Subcutaneous abdominal adipose tissue (tissue), 5 donors: ENCODE data around the gene OBSCN.

Source experiments
- H3K27ac ChIP-seq: one replicate; pipeline ENCODE4 v1.7.0; 2013; ENCODE audit warnings: low read depth, mild to moderate bottlenecking, inconsistent platforms, low read length, moderate library complexity
- H3K27me3 ChIP-seq, 5 donors: one replicate each; pipeline ENCODE4 v1.7.0; 2013; ENCODE audit warnings: low read length in 5 of 5, inconsistent platforms in 1 of 5; ENCODE audit not compliant: control insufficient read depth in 5 of 5, insufficient read depth in 4 of 5
- H3K36me3 ChIP-seq, 5 donors: one replicate each; pipeline ENCODE4 v1.7.0; 2013; ENCODE audit warnings: low read length in 5 of 5; ENCODE audit not compliant: control insufficient read depth in 5 of 5, insufficient read depth in 5 of 5
- H3K4me1 ChIP-seq, 5 donors: one replicate each; pipeline ENCODE4 v1.7.0; 2013; ENCODE audit warnings: low read length in 5 of 5, mild to moderate bottlenecking in 3 of 5, moderate library complexity in 1 of 5; ENCODE audit not compliant: control insufficient read depth in 5 of 5, insufficient read depth in 5 of 5
- H3K4me3 ChIP-seq, 5 donors: one replicate each; pipeline ENCODE4 v1.7.0; 2013; ENCODE audit warnings: low read length in 5 of 5, low read depth in 1 of 5
- H3K9ac ChIP-seq, 5 donors: one replicate each; pipeline ENCODE4 v1.7.0; 2013; ENCODE audit warnings: low read length in 5 of 5, mild to moderate bottlenecking in 4 of 5, moderate library complexity in 3 of 5
- H3K9me3 ChIP-seq, 5 donors: one replicate each; pipeline ENCODE4 v1.7.0; 2013; ENCODE audit warnings: low read length in 5 of 5; ENCODE audit not compliant: control insufficient read depth in 5 of 5
- donor health status: healthy.
- donor health status: healthy.
- donor health status: healthy.
- donor health status: healthy.
- donor health status: healthy.

OBSCN gene

GRCh38 chr1:228379666-228380065 is 171.8 kb downstream of the OBSCN start:
- Histone ChIP-seq H3K9ac (no peak overlapping the region), H3K27ac (no peak overlapping the region), H3K27me3 (peaks cover 0 to 5% (median 0%) of the 10 kb centered on the region in 5 donors), H3K9me3 (peaks cover 0 to 9% (median 4%) of the 10 kb centered on the region in 5 donors), H3K36me3 (no peaks in the 10 kb centered on the region), H3K4me1 (peaks cover 3 to 28% (median 23%) of the 10 kb centered on the region in 5 donors), H3K4me3 (peak overlapping the region in 3 of 5 donors; percentile 55 to 73 (median 69))

- H3K9me3 ChIP-seq = peaks cover 0 to 8% (median 4%) of the 10 kb centered on the region in 5 donors
- no peak overlapping the region for H3K9ac ChIP-seq
- peaks cover 0 to 18% (median 16%) of the 10 kb centered on the region in 5 donors for H3K4me1 ChIP-seq
- no peak overlapping the region for H3K27ac ChIP-seq
- H3K27me3 ChIP-seq = peaks cover 0 to 5% (median 0%) of the 10 kb centered on the region in 5 donors
- H3K36me3 ChIP-seq = no peaks in the 10 kb centered on the region
- H3K4me3 ChIP-seq = no peak overlapping the region
Observed at GRCh38 chr1:228381356-228381755, 173.5 kb downstream of the OBSCN start.

- H3K9ac ChIP-seq = no peak overlapping the region
- H3K9me3 ChIP-seq = no peaks in the 10 kb centered on the region
- H3K4me1 ChIP-seq = peaks cover 0 to 10% (median 9%) of the 10 kb centered on the region in 5 donors
- peaks cover 0 to 5% (median 0%) of the 10 kb centered on the region in 5 donors for H3K27me3 ChIP-seq
- H3K4me3 ChIP-seq = no peak overlapping the region
- no peaks in the 10 kb centered on the region for H3K36me3 ChIP-seq
- no peak overlapping the region for H3K27ac ChIP-seq
Observed at GRCh38 chr1:228383773-228384172, 175.9 kb downstream of the OBSCN start.

- Histone ChIP-seq H3K4me3 (no peak overlapping the region), H3K36me3 (no peaks in the 10 kb centered on the region), H3K27me3 (no peaks in the 10 kb centered on the region), H3K4me1 (no peaks in the 10 kb centered on the region), H3K9ac (no peak overlapping the region), H3K27ac (no peak overlapping the region), H3K9me3 (no peaks in the 10 kb centered on the region)
Observed at GRCh38 chr1:228385232-228385631, 177.4 kb downstream of the OBSCN start.

GRCh38 chr1:228387321-228387720 is 179.5 kb downstream of the OBSCN start:
- H3K9ac ChIP-seq = no peak overlapping the region
- H3K9me3 ChIP-seq = no peaks in the 10 kb centered on the region
- no peak overlapping the region for H3K4me3 ChIP-seq
- no peak overlapping the region for H3K27ac ChIP-seq
- peaks cover 0 to 7% (median 0%) of the 10 kb centered on the region in 5 donors for H3K36me3 ChIP-seq
- no peaks in the 10 kb centered on the region for H3K27me3 ChIP-seq
- H3K4me1 ChIP-seq = no peaks in the 10 kb centered on the region

- no peak overlapping the region for H3K9ac ChIP-seq
- H3K27me3 ChIP-seq = no peaks in the 10 kb centered on the region
- H3K4me1 ChIP-seq = peaks cover 0 to 16% (median 15%) of the 10 kb centered on the region in 5 donors
- no peak overlapping the region for H3K27ac ChIP-seq
- no peaks in the 10 kb centered on the region for H3K9me3 ChIP-seq
- peaks cover 0 to 29% (median 15%) of the 10 kb centered on the region in 5 donors for H3K36me3 ChIP-seq
- no peak overlapping the region for H3K4me3 ChIP-seq
Observed at GRCh38 chr1:228390649-228391048, 182.8 kb downstream of the OBSCN start.

- no peak overlapping the region for H3K27ac ChIP-seq
- no peaks in the 10 kb centered on the region for H3K9me3 ChIP-seq
- H3K36me3 ChIP-seq = peaks cover 0 to 38% (median 24%) of the 10 kb centered on the region in 5 donors
- H3K4me1 ChIP-seq = peaks cover 0 to 16% (median 15%) of the 10 kb centered on the region in 5 donors
- no peak overlapping the region for H3K9ac ChIP-seq
- H3K27me3 ChIP-seq = no peaks in the 10 kb centered on the region
- H3K4me3 ChIP-seq = no peak overlapping the region
Observed at GRCh38 chr1:228391411-228392020, 183.7 kb downstream of the OBSCN start.

GRCh38 chr1:228392111-228392936 is 184.5 kb downstream of the OBSCN start:
- Histone ChIP-seq H3K27ac (no peak overlapping the region), H3K4me1 (peaks cover 0 to 16% (median 15%) of the 10 kb centered on the region in 5 donors), H3K36me3 (peaks cover 0 to 46% (median 32%) of the 10 kb centered on the region in 5 donors), H3K27me3 (no peaks in the 10 kb centered on the region), H3K4me3 (no peak overlapping the region), H3K9ac (no peak overlapping the region), H3K9me3 (no peaks in the 10 kb centered on the region)

GRCh38 chr1:228393268-228393701 is 185.4 kb downstream of the OBSCN start:
- H3K27ac ChIP-seq = peak overlapping the region; percentile 54
- peaks cover 0 to 16% (median 15%) of the 10 kb centered on the region in 5 donors for H3K4me1 ChIP-seq
- H3K36me3 ChIP-seq = peaks cover 0 to 55% (median 39%) of the 10 kb centered on the region in 5 donors
- H3K9ac ChIP-seq = peak overlapping the region in 2 of 5 donors; percentile 9 to 13
- H3K27me3 ChIP-seq = no peaks in the 10 kb centered on the region
- H3K9me3 ChIP-seq = no peaks in the 10 kb centered on the region
- H3K4me3 ChIP-seq = no peak overlapping the region
